ENCODE results near the gene CSF1. TPM values are rescaled to one million over a fixed set of nuclear protein-coding genes. Genes with fewer than 3 reads are reported as not detected.

Gene CSF1, protein sequence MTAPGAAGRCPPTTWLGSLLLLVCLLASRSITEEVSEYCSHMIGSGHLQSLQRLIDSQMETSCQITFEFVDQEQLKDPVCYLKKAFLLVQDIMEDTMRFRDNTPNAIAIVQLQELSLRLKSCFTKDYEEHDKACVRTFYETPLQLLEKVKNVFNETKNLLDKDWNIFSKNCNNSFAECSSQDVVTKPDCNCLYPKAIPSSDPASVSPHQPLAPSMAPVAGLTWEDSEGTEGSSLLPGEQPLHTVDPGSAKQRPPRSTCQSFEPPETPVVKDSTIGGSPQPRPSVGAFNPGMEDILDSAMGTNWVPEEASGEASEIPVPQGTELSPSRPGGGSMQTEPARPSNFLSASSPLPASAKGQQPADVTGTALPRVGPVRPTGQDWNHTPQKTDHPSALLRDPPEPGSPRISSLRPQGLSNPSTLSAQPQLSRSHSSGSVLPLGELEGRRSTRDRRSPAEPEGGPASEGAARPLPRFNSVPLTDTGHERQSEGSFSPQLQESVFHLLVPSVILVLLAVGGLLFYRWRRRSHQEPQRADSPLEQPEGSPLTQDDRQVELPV
- 3.2 and 33.9 TPM in 2 replicates for total RNA-seq

DNA sequence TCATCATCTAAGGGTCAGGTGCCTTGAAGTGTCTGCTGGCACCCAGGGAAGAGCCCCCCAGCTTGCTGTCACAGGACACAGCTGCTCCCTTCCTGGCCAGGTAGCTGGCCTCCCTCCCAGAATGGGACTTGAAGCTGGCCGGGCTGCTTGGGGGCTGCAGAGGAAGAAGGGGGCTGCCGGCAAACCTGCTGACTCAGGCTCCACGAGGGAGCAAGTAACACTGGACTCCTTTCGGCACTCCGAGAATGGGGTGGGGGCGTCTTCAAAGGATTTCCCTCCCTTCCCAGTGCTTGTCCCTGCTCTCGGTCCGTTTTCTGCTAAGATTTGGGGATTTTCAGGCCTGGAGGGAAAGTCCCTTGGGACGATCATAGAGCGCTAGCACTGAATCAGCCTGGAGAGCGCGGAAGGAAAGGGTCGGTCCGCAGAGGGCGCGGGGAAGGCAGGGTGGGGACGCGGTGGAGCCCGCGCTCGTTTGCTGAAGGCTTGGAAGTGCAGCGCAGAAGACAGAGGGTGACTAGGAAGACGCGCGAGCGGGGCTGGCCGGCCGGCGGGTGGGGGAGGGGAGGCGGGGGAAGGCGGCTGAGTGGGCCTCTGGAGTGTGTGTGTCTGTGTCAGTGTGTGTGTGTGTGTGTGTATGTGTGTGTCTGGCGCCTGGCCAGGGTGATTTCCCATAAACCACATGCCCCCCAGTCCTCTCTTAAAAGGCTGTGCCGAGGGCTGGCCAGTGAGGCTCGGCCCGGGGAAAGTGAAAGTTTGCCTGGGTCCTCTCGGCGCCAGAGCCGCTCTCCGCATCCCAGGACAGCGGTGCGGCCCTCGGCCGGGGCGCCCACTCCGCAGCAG is at the start of gene CSF1:
Gene CSF1 (plus strand): TSS at position 727 of the 840 bp plus-strand sequence. CDS start 175 bp downstream, outside the sequence.

Other genes with a start within 250 kb of the CSF1 start
- 0.32 and 4.3 TPM in 2 replicates for gene GSTM2, start 242.8 kb upstream of the CSF1 start, total RNA-seq
- 0.32 and 2.6 TPM in 2 replicates for gene GSTM1, start 223.0 kb upstream of the CSF1 start, total RNA-seq
- 0.65 and 0.76 TPM in 2 replicates for gene GSTM5, start 198.6 kb upstream of the CSF1 start, total RNA-seq
- 24.6 and 38.7 TPM in 2 replicates for gene GSTM3, start 169.8 kb upstream of the CSF1 start, total RNA-seq
- not detected in 2 replicates for gene EPS8L3, start 146.9 kb upstream of the CSF1 start, total RNA-seq
- 39.8 and 44.5 TPM in 2 replicates for gene AHCYL1, start 73.9 kb downstream of the CSF1 start, total RNA-seq
- gene STRIP1, start 123.8 kb downstream of the CSF1 start, total RNA-seq, result 37.0 and 61.6 TPM in 2 replicates
- gene ALX3, start 159.8 kb downstream of the CSF1 start, total RNA-seq, result not detected in 2 replicates
- gene UBL4B, start 201.6 kb downstream of the CSF1 start, total RNA-seq, result not detected in 2 replicates
- under 0.01 TPM in 1 of 2 replicates, not detected in the other for gene SLC6A17, start 239.6 kb downstream of the CSF1 start, total RNA-seq

Data from epithelial cell of umbilical artery (primary cell).